Muscle of leg (tissue), 11 donors: ENCODE measurements around the gene SLC6A16. TPM values are rescaled to one million over a fixed set of nuclear protein-coding genes. Genes with fewer than 3 reads are reported as not detected.
"Not testable (repeated sequence)": the region's sequence is repeated elsewhere in the genome, so short reads cannot be mapped to it uniquely, and the experiment has no call there.

ENCODE experiments used
- DNase-seq: peaks from one replicate; pipeline ENCODE4 v3.0.0; 2013
- H3K27ac ChIP-seq: one replicate; pipeline ENCODE4 v1.5.1; 2013; ENCODE audit warnings: mild to moderate bottlenecking, low read length, control low read depth
- H3K27me3 ChIP-seq: one replicate; pipeline ENCODE4 v1.6.1; 2013; ENCODE audit warnings: low read length; ENCODE audit not compliant: control insufficient read depth, insufficient read depth
- H3K36me3 ChIP-seq: one replicate; pipeline ENCODE4 v1.6.1; 2013; ENCODE audit warnings: low read length; ENCODE audit not compliant: control insufficient read depth, insufficient read depth
- H3K4me1 ChIP-seq: one replicate; pipeline ENCODE4 v1.6.1; 2013; ENCODE audit warnings: low read length; ENCODE audit not compliant: control insufficient read depth, insufficient read depth
- H3K4me3 ChIP-seq: one replicate; pipeline ENCODE4 v1.5.1; 2013; ENCODE audit warnings: low read length, control low read depth
- H3K9me3 ChIP-seq: replicated peaks from 2 replicates; pipeline ENCODE4 v1.6.1; 2013; ENCODE audit warnings: low read depth, low read length; ENCODE audit not compliant: control insufficient read depth
- WGBS: methylation state at CpG from one replicate; pipeline ENCODE4 v1.1.5; 2013; ENCODE audit warnings: missing lambda C conversion rate; ENCODE audit not compliant: insufficient coverage; 5-methylcytosine and 5-hydroxymethylcytosine counted together
- polyA plus RNA-seq, 8 donors: library from polyadenylated mRNA; unstranded; fragments of 120-200 nt; gene quantifications; one replicate each; pipeline versions ENCODE4 v1.2.1 to v1.2.3, GENCODE V29; 2013; ENCODE audit warnings: inconsistent platforms in 1 of 8, low replicate concordance in 1 of 8; ENCODE audit not compliant: insufficient read length in 8 of 8, insufficient read depth in 1 of 8
- total RNA-seq: library from RNA; stranded (reverse); fragments of 120-200 nt; gene quantifications from one replicate; pipeline ENCODE4 v1.2.4, GENCODE V29; 2013

The SLC6A16 gene
- total and polyA plus RNA-seq, 9 donors = 0.49 to 3.2 (median 1.1) TPM

DNA sequence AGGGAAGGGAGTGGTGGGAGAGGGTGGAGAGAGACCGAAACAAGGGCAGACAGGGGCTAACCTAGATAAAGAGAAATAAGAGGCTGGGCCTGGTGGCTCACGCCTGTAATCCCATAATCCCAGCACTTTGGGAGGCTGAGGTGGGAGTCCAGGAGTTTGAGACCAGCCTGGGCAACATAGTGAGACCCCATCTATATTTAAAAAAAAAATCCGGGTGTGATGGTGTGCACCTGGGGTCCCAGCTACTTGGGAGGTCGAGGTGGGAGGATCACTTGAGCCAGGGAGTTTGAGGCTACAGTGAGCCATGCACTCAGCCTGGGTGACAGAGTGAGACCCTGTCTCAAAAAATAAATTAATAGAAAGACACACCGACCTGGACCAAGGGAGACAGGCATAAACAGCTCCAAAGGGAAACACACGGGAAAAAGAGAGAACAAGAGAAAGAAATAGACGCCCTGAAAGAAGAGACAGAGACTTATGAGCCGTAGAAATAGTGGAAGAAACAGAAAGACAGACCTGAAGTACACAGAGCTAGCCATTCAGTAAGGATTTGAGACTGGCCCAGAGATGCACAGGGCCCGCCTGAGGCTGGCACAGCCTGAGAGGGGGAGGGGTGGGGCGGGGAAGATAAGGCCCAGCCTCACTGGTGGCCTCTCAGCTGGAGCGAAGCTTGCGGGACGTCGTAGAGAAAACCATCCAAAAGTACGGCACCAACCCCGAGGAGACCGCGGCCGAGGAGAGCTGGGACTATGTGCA, 12.5 kb upstream of the SLC6A16 start:
- Histone ChIP-seq H3K27me3 (peaks cover 21% of the 10 kb centered on the region), H3K36me3 (peaks cover 22% of the 10 kb centered on the region), H3K27ac (no peak overlapping the region), H3K9me3 (no peaks in the 10 kb centered on the region), H3K4me1 (peaks cover 26% of the 10 kb centered on the region), H3K4me3 (no peak overlapping the region)
- no peak for DNase-seq
- WGBS = 33% methylated on average over 11 of the region's 19 CpGs

DNA sequence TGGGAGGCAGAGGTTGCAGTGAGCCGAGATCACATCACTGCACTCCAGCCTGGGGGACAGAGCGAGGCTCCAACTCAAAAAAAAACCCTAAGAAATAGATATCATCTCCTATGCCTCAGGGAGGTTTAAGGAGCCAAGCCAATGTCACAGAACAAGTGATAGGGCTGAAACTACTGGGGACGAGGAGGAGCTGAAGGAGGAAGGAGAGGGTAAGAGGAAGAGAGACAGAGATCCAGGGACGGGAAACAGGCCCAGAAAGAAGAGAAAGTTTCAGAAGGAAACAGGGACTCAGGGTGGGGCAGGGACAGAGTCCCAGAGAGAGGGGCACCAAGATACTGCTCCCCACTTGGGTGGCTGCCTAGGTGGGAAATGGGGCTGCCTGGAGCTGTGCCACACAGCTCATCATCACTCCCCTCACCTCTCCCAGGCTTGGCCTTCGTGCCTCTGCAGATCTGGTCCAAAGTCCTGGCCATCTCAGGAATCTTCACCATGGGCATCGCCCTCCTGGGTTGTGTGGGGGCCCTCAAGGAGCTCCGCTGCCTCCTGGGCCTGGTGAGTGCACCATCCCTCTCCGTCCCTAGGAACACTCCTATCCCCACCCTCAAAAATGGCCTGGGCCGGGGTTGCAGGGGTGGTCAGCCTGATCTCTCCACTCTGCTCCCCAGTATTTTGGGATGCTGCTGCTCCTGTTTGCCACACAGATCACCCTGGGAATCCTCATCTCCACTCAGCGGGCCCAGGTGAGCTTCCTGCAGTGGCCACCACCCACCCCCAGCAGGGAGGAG, 11.7 kb upstream of the SLC6A16 start:
- DNase-seq = no peak
- Histone ChIP-seq H3K4me1 (peaks cover 26% of the 10 kb centered on the region), H3K4me3 (no peak overlapping the region), H3K9me3 (no peaks in the 10 kb centered on the region), H3K27ac (no peak overlapping the region), H3K27me3 (peaks cover 21% of the 10 kb centered on the region), H3K36me3 (peaks cover 17% of the 10 kb centered on the region)
- 87% methylated on average over 6 of the region's 10 CpGs for WGBS

DNA sequence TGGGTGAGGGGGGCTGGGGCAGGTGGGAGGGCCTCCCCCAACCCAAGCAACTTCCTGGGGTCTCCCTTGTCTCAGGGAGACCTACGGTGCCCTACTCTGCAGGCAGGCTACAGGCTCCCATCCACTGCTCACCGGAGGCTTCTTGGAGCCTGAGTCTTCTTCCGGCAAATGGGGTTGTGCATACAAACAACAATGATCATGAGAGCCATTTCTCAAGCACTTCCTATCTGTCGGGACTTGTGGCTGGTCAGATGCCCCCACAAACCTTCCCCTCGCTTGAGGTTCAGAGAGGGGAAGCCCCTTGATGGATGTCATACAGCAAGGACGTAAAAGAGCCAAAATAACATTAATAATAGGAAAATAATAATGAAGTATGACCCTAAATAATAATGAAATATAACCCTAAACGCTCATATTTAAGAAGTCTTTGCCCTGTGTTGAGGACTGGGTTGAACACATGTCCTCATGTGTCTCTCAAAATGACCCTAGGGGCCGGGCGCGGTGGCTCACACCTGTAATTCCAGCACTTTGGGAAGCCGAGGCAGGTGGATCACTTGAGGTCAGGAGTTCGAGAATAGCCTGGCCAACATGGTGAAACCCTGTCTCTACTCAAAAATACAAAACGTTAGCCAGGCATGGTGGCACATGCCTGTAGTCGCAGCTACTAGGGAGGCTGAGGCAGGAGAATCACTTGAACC, 10.9 kb upstream of the SLC6A16 start:
- Histone ChIP-seq H3K36me3 (peaks cover 9% of the 10 kb centered on the region), H3K27me3 (peaks cover 21% of the 10 kb centered on the region), H3K9me3 (no peaks in the 10 kb centered on the region), H3K27ac (no peak overlapping the region), H3K4me1 (peaks cover 24% of the 10 kb centered on the region), H3K4me3 (peak overlapping the region; percentile 15)
- no peak for DNase-seq
- 88% methylated on average over 7 of the region's 14 CpGs for WGBS

DNA sequence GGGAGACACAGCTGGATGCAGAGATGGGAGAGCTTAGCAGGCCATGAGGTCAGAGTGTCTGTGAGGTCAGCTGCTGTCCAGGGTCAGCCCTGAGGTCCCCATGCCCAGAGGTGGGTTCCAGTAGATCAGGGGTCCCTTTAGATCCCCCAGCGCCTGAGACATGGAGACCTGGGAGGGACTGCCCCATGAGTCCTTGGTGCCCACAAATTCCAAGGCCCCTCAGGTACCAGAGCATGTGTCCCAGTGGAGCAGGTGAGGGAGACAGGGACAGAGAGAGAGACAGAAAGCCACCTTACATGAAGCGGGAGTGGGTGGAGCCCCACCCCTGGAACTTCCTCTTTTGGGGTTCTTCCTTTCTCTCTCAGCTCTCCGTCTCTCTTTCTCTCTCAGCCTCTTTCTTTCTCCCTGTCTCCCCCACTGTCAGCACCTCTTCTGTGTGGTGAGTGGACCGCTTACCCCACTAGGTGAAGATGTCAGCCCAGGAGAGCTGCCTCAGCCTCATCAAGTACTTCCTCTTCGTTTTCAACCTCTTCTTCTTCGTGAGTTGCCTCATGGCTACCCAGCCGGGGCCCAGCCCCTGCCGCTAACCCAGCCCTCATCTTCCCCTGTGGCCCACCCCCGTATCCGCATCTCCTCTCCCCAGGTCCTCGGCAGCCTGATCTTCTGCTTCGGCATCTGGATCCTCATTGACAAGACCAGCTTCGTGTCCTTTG, 10.2 kb upstream of the SLC6A16 start, which contains the start of gene CD37:
Gene CD37 (plus strand): TSS at position 336 of the 713 bp plus-strand sequence. CDS start 135 bp downstream, at position 471.
- Histone ChIP-seq H3K4me1 (peaks cover 20% of the 10 kb centered on the region), H3K27ac (no peak within 1 kb of the TSS), H3K36me3 (peaks cover 2% of the 10 kb centered on the region)

DNA sequence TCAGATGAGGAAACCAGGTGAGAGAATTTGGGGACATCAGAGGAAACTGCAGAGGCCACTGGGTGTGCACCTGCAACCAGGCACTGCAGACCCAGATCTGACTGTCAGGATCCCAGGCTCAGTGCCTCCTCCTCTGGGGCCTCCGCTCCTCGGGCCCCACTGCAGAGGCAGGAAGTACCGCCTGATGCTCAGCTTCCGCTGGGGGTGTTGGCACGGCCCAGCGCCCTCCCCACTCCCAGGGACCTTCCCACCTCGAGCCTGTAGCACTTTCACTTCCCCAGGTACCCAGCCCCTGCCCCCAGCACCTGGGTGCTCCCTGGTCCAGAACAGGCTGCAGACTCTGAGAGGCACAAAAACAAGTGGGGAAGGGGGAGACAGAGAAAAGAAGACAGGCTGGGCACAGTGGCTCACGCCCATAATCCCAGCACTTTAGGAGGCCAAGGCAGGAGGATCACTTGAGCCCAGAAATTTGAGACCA, 8.9 kb upstream of the SLC6A16 start:
- peaks cover 12% of the 10 kb centered on the region for H3K27me3 ChIP-seq
- H3K4me3 ChIP-seq = no peak overlapping the region
- H3K4me1 ChIP-seq = peaks cover 7% of the 10 kb centered on the region
- DNase-seq = no peak
- no peak overlapping the region for H3K27ac ChIP-seq
- 40% methylated on average over 6 of the region's 8 CpGs for WGBS
- no peaks in the 10 kb centered on the region for H3K9me3 ChIP-seq
- peaks cover 5% of the 10 kb centered on the region for H3K36me3 ChIP-seq

More for the DNA sequence above, 10.2 kb upstream of the SLC6A16 start, which contains the start of gene CD37:
- no peaks in the 10 kb centered on the region for H3K9me3 ChIP-seq
- H3K27me3 ChIP-seq = peaks cover 21% of the 10 kb centered on the region
- peak within 1 kb of the TSS; percentile 15 for H3K4me3 ChIP-seq
- WGBS = 52% methylated on average over 7 of the region's 13 CpGs
- DNase-seq = no peak

DNA sequence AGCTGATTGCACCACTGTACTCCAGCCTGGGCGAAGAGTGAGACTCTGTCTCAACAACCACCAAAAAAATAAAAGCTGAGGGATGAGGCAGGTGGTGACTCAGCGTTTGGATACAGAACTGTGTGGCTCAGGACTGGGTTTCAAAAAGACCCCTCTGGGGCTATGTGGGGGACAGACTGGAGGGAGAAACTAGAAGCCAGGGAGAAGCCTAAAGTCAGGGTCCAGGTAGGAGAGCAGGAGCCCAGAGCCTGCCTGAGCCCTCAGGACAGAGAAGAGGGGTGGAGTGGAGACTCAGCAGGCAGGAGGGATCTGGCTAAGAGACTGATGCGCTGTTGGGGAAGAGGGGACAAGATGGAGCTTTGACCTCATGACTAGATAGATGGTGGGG, 8.4 kb upstream of the SLC6A16 start:
- H3K4me1 ChIP-seq = peaks cover 3% of the 10 kb centered on the region

DNA sequence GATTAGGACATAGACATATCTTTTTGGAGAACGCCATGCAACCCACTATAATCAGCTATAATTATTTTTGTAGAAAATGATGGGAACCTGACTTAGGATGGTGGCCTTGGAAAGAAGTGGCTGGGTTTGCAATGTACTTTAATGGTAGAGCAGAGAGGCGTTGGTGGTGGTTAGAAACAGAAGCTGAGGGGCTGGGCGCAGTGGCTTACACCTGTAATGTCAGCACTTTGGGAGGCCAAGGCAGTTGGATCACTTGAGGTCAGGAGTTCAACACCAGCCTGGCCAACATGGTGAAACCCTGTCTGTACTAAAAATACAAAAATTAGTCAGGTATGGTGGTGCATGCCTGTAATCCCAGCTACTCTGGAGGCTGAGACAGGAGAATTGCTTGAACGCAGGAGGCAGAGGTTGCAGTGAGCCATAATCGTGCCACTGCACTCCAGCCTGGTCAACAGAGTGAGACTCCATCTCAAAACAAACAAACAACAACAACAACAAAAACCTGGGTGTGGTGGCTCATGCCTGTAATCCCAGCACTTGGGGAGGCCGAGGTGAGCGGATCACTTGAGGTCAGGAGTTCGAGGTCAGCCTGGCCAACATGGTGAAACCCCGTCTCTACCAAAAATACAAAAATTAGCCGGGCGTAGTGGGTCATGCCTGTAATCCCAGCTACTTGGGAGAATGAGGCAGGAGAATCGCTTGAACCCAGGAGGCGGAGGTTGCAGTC, 7.9 kb upstream of the SLC6A16 start:
- 81% methylated on average over 5 of the region's 13 CpGs for WGBS
- DNase-seq, H3K27ac ChIP-seq, H3K9me3 ChIP-seq, H3K4me1 ChIP-seq, H3K36me3 ChIP-seq, H3K4me3 ChIP-seq, H3K27me3 ChIP-seq: not testable (repeated sequence)

More for the DNA sequence above, 8.4 kb upstream of the SLC6A16 start:
- Histone ChIP-seq H3K9me3 (no peaks in the 10 kb centered on the region), H3K27ac (no peak overlapping the region), H3K27me3 (peaks cover 8% of the 10 kb centered on the region), H3K4me3 (no peak overlapping the region), H3K36me3 (peaks cover 7% of the 10 kb centered on the region)
- WGBS = 75% methylated on average over 2 of the region's 3 CpGs
- DNase-seq = no peak

DNA sequence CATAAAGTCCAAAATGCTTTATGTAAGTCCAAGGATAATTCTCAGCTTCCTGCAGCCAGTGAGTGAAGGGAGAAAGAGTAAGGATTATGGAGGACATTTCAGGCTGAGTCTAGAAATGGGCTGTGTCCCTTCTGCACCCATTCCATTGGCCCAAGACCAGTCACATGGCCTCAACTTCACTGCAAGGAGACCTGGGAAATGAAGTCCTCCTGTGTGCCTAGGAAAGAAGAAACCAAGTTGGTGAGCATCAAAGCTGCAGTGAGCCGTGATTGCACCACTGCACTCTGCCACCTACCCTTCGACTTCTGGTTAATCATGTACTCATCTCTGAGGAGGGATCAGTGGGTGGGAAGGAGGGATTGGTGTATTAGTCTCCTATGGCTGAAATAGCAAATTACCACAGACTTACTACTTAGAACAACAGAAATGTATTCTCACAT, 6.6 kb upstream of the SLC6A16 start:
- peak; percentile 60 for DNase-seq
- Histone ChIP-seq H3K36me3 (peaks cover 5% of the 10 kb centered on the region), H3K4me1 (no peaks in the 10 kb centered on the region), H3K27ac (no peak overlapping the region), H3K27me3 (no peaks in the 10 kb centered on the region), H3K4me3 (no peak overlapping the region), H3K9me3 (no peaks in the 10 kb centered on the region)
- WGBS = no CpG with 5 or more reads among the region's 2 CpGs

DNA sequence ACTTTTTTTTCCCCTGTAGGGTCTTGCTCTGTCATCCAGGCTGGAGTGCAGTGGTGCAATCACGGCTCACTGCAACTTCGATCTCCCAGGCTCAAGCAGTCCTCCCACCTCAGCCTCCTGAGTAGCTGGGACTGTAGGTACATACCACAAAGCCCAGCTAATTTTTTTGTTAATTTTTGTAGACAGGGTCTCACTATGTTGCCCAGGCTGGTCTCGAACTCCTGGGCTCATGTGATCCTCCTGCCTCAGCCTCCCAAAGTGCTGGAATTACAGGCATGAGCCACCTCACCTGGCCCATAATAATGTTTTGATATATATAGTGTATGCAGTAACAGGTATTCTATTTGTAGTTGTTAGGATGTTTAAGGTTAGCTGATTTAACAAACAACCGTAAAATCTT, 6.2 kb upstream of the SLC6A16 start:
- DNase-seq, H3K27ac ChIP-seq, H3K4me3 ChIP-seq, H3K27me3 ChIP-seq, H3K9me3 ChIP-seq, H3K4me1 ChIP-seq, H3K36me3 ChIP-seq: not testable (repeated sequence)
- no CpG with 5 or more reads among the region's 4 CpGs for WGBS
